Measurements from ENCODE around the gene SIRT2. TPM values are rescaled to one million over a fixed set of nuclear protein-coding genes. Genes with fewer than 3 reads are reported as not detected.

Gene SIRT2
- total and polyA plus RNA-seq, 2 of the 13 experiments (the other 11 are each of a cell fraction or from before 2014, with no cell fraction given): 22.3 to 26.1 TPM

DNA sequence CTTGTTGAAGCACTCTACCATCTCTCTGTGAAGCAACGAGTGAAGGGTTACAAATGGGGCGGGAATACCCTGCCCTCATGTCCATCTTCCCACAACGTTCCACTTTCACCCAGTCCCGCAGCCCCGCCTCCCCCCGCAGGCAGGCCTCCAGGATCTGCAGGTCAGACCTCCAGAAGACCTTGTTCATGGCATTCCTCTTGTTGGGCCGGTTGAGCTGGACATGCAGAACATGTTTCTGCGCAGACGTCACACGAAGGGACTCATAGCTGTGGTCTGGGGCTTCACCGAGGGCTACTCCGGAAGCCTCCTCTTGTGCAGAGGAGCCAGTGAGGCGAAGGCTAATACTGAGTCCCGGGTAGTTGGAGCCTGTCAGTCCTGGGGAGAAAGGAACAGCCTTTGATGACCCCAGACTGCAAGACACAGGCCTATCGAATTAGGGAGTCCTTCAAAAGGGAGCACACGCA is 68.2 kb downstream of the SIRT2 start (continued):
- TF ChIP-seq, protein P1, sequence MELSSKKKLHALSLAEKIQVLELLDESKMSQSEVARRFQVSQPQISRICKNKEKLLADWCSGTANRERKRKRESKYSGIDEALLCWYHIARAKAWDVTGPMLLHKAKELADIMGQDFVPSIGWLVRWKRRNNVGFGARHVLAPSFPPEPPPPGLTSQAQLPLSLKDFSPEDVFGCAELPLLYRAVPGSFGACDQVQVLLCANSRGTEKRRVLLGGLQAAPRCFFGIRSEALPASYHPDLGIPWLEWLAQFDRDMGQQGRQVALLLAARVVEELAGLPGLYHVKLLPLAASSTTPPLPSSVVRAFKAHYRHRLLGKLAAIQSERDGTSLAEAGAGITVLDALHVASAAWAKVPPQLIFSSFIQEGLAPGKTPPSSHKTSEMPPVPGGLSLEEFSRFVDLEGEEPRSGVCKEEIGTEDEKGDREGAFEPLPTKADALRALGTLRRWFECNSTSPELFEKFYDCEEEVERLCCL (CRISPR knock-in tag; IDR thresholded peaks at IDR 0.05; ENCODE audit: borderline replicate concordance): no peak
- TF ChIP-seq RXRA (CRISPR knock-in tag; IDR thresholded peaks at IDR 0.05) (peak; percentile 87; the same call in 1 of the 2 replicates), NAIF1 (CRISPR knock-in tag; IDR thresholded peaks at IDR 0.05; ENCODE audit: borderline replicate concordance) (no peak; the same call in 1 of the 2 replicates), ZNF576 (CRISPR knock-in tag; IDR thresholded peaks at IDR 0.05) (no peak), ZNF652 (CRISPR knock-in tag; IDR thresholded peaks at IDR 0.05; ENCODE audit: borderline replicate concordance, low read depth) (peak; percentile 86), ZNF407 (CRISPR knock-in tag; IDR thresholded peaks at IDR 0.05; ENCODE audit: not compliant biosample characterization) (peak; percentile 31), ZFY (CRISPR knock-in tag; IDR thresholded peaks at IDR 0.05) (0 out of 2 replicates have a peak, but pooled peaks have one; percentile 43), ZBTB40 (IDR thresholded peaks at IDR 0.05) (no peak), ZBTB40 (CRISPR knock-in tag; IDR thresholded peaks at IDR 0.05) (no peak; the same call in none of the 2 replicates)

Measured in HepG2 (cell line).